Activated effector memory CD4-positive, alpha-beta T cell treated with Interleukin-2 at 50 U/mL for 16 hours (primary cell): ENCODE data around the gene ME1.
"Not testable (repeated sequence)": the region's sequence is repeated elsewhere in the genome, so short reads cannot be mapped to it uniquely, and the experiment has no call there.

Experiments
- DNase-seq: peaks from one replicate; pipeline ENCODE4 v3.0.0-alpha.2; 2020

The ME1 gene

GRCh38 chr6:83250235-83250634 is 180.6 kb downstream of the ME1 start:
- no peak for DNase-seq

- DNase-seq: no peak
Observed at GRCh38 chr6:83247471-83247870, 183.4 kb downstream of the ME1 start.

- no peak for DNase-seq
Observed at GRCh38 chr6:83231146-83231545, 199.7 kb downstream of the ME1 start.

GRCh38 chr6:83226517-83226916 is 204.3 kb downstream of the ME1 start:
- DNase-seq: no peak

GRCh38 chr6:83221889-83222479 is 208.9 kb downstream of the ME1 start:
- no peak for DNase-seq

GRCh38 chr6:83221276-83221675 is 209.6 kb downstream of the ME1 start:
- DNase-seq: no peak

- no peak for DNase-seq
Observed at GRCh38 chr6:83220121-83220520, 210.7 kb downstream of the ME1 start.

GRCh38 chr6:83218646-83219045 is 212.2 kb downstream of the ME1 start:
- DNase-seq: no peak

- no peak for DNase-seq
Observed at GRCh38 chr6:83216806-83217205, 214.0 kb downstream of the ME1 start.

GRCh38 chr6:83215131-83216047 is 215.5 kb downstream of the ME1 start:
- DNase-seq: peak; percentile 16

- no peak for DNase-seq
Observed at GRCh38 chr6:83202031-83202430, 228.8 kb downstream of the ME1 start.

GRCh38 chr6:83199863-83200225 is 231.0 kb downstream of the ME1 start:
- DNase-seq: no peak

- no peak for DNase-seq
Observed at GRCh38 chr6:83199173-83199862, 231.5 kb downstream of the ME1 start.

- no peak for DNase-seq
Observed at GRCh38 chr6:83198486-83199172, 232.2 kb downstream of the ME1 start.

GRCh38 chr6:83193747-83194566 is 236.9 kb downstream of the ME1 start:
- DNase-seq: no peak

- peak; percentile 84 for DNase-seq
Observed at GRCh38 chr6:83192871-83193746, 237.7 kb downstream of the ME1 start, which contains the start of the genes PGM3 and RWDD2A. PGM3 (minus strand) TSS chr6:83193265; CDS start chr6:83191012, 2,253 bp downstream. RWDD2A (plus strand) TSS chr6:83193357; CDS start chr6:83194452, 1,095 bp downstream.

- DNase-seq: no peak
Observed at GRCh38 chr6:83192456-83192855, 238.4 kb downstream of the ME1 start.

GRCh38 chr6:83191974-83192373 is 238.9 kb downstream of the ME1 start:
- DNase-seq: not testable (repeated sequence)

GRCh38 chr6:83190626-83191025 is 240.2 kb downstream of the ME1 start:
- no peak for DNase-seq

GRCh38 chr6:83188501-83188900 is 242.3 kb downstream of the ME1 start:
- DNase-seq: no peak

- DNase-seq: no peak
Observed at GRCh38 chr6:83185096-83185495, 245.8 kb downstream of the ME1 start.
